ENCODE results near the gene BUD31. TPM values are rescaled to one million over a fixed set of nuclear protein-coding genes. Genes with fewer than 3 reads are reported as not detected.

BUD31 gene
- total and polyA plus RNA-seq, 2 of the 13 experiments (the other 11 are each of a cell fraction or from before 2014, with no cell fraction given), result 35.1 to 79.1 TPM

- TF ChIP-seq PRDM4 (CRISPR knock-in tag; IDR thresholded peaks at IDR 0.05; ENCODE audit: borderline replicate concordance) (no peak), ATF5 (CRISPR knock-in tag; IDR thresholded peaks at IDR 0.05; ENCODE audit: low read depth) (no peak), MED1 (CRISPR knock-in tag; IDR thresholded peaks at IDR 0.05) (no peak), ZNF772 (CRISPR knock-in tag; IDR thresholded peaks at IDR 0.05) (no peak), ZNF766 (CRISPR knock-in tag; IDR thresholded peaks at IDR 0.05; ENCODE audit: borderline replicate concordance) (no peak), ZNF557 (CRISPR knock-in tag; IDR thresholded peaks at IDR 0.05) (no peak), ZNF510 (CRISPR knock-in tag; IDR thresholded peaks at IDR 0.05; ENCODE audit: low read depth) (no peak), ZNF512B (CRISPR knock-in tag; IDR thresholded peaks at IDR 0.05; ENCODE audit: borderline replicate concordance) (no peak)
Measured at GRCh38 chr7:99433158-99433557, 24.4 kb downstream of the BUD31 start (continued).

Measured in HepG2 (cell line).